Measurements from ENCODE around the gene HERC2. TPM values are rescaled to one million over a fixed set of nuclear protein-coding genes. Genes with fewer than 3 reads are reported as not detected.
"Not testable (repeated sequence)": the region's sequence is repeated elsewhere in the genome, so short reads cannot be mapped to it uniquely, and the experiment has no call there.

Gene HERC2
- total RNA-seq, 1 donor from 2014 or later, result 58.5 TPM

DNA sequence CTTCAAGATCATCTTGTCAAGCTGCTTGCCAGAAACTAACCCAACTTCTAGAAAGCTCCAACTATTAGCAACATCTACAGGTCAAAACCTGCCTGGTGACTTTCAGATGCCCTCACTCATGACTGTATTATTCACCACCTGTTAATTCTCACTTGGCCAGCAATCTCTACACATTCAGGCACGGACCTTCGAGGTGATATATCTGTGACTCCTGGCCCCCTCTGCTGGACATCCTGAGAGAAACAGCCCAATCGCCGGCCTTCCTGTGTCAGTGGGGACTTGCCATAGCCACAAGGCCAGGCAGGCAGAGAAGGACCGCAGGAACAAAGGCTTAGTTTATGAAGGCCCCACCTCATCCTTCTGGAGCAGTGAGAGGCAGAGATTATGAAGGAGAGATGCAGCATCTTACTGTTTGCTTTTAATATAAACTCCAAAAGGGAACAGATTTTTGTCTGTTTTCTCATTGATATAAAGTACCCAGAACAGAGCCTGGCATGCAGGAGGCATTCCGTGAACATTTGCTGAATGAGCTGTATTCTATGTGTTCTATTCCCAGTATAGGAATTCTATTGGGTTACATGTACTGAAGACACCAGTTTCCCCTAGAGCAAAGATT, 198.5 kb downstream of the HERC2 start:
- DNase-seq (ENCODE audit: low spot score), result no peak
- Mint-ChIP-seq H3K4me3 (ENCODE audit: unreplicated experiment) (no peak overlapping the region), H3K9me3 (ENCODE audit: low read depth) (no peaks in the 10 kb centered on the region), H3K4me1 (ENCODE audit: low read depth) (peaks cover 15% of the 10 kb centered on the region), H3K36me3 (ENCODE audit: low read depth) (peaks cover 17% of the 10 kb centered on the region), H3K27me3 (ENCODE audit: low read depth) (no peaks in the 10 kb centered on the region), H3K27ac (ENCODE audit: unreplicated experiment) (peak overlapping the region; percentile 49)
- TF ChIP-seq, protein P1, sequence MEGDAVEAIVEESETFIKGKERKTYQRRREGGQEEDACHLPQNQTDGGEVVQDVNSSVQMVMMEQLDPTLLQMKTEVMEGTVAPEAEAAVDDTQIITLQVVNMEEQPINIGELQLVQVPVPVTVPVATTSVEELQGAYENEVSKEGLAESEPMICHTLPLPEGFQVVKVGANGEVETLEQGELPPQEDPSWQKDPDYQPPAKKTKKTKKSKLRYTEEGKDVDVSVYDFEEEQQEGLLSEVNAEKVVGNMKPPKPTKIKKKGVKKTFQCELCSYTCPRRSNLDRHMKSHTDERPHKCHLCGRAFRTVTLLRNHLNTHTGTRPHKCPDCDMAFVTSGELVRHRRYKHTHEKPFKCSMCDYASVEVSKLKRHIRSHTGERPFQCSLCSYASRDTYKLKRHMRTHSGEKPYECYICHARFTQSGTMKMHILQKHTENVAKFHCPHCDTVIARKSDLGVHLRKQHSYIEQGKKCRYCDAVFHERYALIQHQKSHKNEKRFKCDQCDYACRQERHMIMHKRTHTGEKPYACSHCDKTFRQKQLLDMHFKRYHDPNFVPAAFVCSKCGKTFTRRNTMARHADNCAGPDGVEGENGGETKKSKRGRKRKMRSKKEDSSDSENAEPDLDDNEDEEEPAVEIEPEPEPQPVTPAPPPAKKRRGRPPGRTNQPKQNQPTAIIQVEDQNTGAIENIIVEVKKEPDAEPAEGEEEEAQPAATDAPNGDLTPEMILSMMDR (IDR thresholded peaks at IDR 0.05), result peak; percentile 88

- no peak for DNase-seq (ENCODE audit: low spot score)
- TF ChIP-seq, protein P1 (IDR thresholded peaks at IDR 0.05), result no peak
- Mint-ChIP-seq H3K4me1 (ENCODE audit: low read depth) (peaks cover 15% of the 10 kb centered on the region), H3K27me3 (ENCODE audit: low read depth) (no peaks in the 10 kb centered on the region), H3K9me3 (ENCODE audit: low read depth) (no peaks in the 10 kb centered on the region), H3K36me3 (ENCODE audit: low read depth) (peaks cover 17% of the 10 kb centered on the region), H3K4me3 (ENCODE audit: unreplicated experiment) (no peak overlapping the region), H3K27ac (ENCODE audit: unreplicated experiment) (no peak overlapping the region)
These were observed 199.7 kb downstream of the HERC2 start for GRCh38 chr15:28122038-28122949.

- Mint-ChIP-seq H3K4me1 (ENCODE audit: low read depth) (peaks cover 15% of the 10 kb centered on the region), H3K36me3 (ENCODE audit: low read depth) (peaks cover 18% of the 10 kb centered on the region)
- H3K27ac Mint-ChIP-seq (ENCODE audit: unreplicated experiment); H3K9me3 Mint-ChIP-seq (ENCODE audit: low read depth); DNase-seq (ENCODE audit: low spot score); H3K27me3 Mint-ChIP-seq (ENCODE audit: low read depth); H3K4me3 Mint-ChIP-seq (ENCODE audit: unreplicated experiment): not testable (repeated sequence)
These were observed 200.4 kb downstream of the HERC2 start for GRCh38 chr15:28121577-28121976.

DNA sequence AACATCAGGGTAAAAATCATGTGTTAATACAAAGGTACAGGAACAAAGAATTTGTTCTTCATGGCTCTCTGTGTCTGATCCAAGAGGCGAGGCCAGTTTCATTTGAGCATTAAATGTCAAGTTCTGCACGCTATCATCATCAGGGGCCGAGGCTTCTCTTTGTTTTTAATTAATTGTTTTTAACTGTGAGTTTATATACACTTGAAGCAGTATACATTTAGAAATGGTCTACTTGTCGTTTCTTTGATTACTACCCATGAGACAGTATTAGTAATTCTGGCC, 201.7 kb downstream of the HERC2 start:
- DNase-seq (ENCODE audit: low spot score), result no peak
- H3K4me3 Mint-ChIP-seq (ENCODE audit: unreplicated experiment), result no peak overlapping the region

GRCh38 chr15:28118531-28118930, 203.4 kb downstream of the HERC2 start:
- Mint-ChIP-seq H3K4me3 (ENCODE audit: unreplicated experiment) (no peak overlapping the region), H3K4me1 (ENCODE audit: low read depth) (peaks cover 10% of the 10 kb centered on the region), H3K9me3 (ENCODE audit: low read depth) (no peaks in the 10 kb centered on the region), H3K27ac (ENCODE audit: unreplicated experiment) (no peak overlapping the region), H3K27me3 (ENCODE audit: low read depth) (no peaks in the 10 kb centered on the region), H3K36me3 (ENCODE audit: low read depth) (peaks cover 27% of the 10 kb centered on the region)
- no peak for DNase-seq (ENCODE audit: low spot score)
- TF ChIP-seq, protein P1 (IDR thresholded peaks at IDR 0.05), result no peak

More for the DNA sequence above, 201.7 kb downstream of the HERC2 start:
- Mint-ChIP-seq H3K36me3 (ENCODE audit: low read depth) (peaks cover 24% of the 10 kb centered on the region), H3K4me1 (ENCODE audit: low read depth) (peaks cover 12% of the 10 kb centered on the region), H3K9me3 (ENCODE audit: low read depth) (no peaks in the 10 kb centered on the region), H3K27ac (ENCODE audit: unreplicated experiment) (no peak overlapping the region), H3K27me3 (ENCODE audit: low read depth) (no peaks in the 10 kb centered on the region)
- TF ChIP-seq, protein P1 (IDR thresholded peaks at IDR 0.05), result no peak

All from chondrocyte (in vitro differentiated cells).